Progenitor cell of endocrine pancreas (in vitro differentiated cells): ENCODE results near the gene LRMDA. TPM values are rescaled to one million over a fixed set of nuclear protein-coding genes. Genes with fewer than 3 reads are reported as not detected.

Source experiments
- DNase-seq: peaks from one replicate; pipeline ENCODE4 v3.0.0; 2021; ENCODE audit warnings: low spot score; ENCODE audit not compliant: unreplicated experiment
- H3K27ac Mint-ChIP-seq: 2 replicates; pipeline ENCODE4 v1.8.0; 2021; ENCODE audit warnings: mild to moderate bottlenecking, moderate library complexity, mixed read lengths
- H3K27me3 Mint-ChIP-seq: 2 replicates; pipeline ENCODE4 v1.8.0; 2021; ENCODE audit warnings: mixed read lengths
- H3K36me3 Mint-ChIP-seq: 2 replicates; pipeline ENCODE4 v1.8.0; 2022; ENCODE audit warnings: mixed read lengths; ENCODE audit not compliant: insufficient read depth
- H3K4me1 Mint-ChIP-seq: 2 replicates; pipeline ENCODE4 v1.8.0; 2021; ENCODE audit warnings: low read depth, mixed read lengths
- H3K4me3 Mint-ChIP-seq: 2 replicates; pipeline ENCODE4 v1.8.0; 2021; ENCODE audit warnings: low read depth, mild to moderate bottlenecking, moderate library complexity, mixed read lengths
- H3K9me3 Mint-ChIP-seq: 2 replicates; pipeline ENCODE4 v1.8.0; 2021; ENCODE audit warnings: low read depth, mixed read lengths
- CTCF ChIP-seq: fragments of 200-600 bp; sonication (generic); IDR thresholded peaks from one replicate; pipeline ENCODE4 v1.5.0; 2021; ENCODE audit warnings: antibody characterized with exemption, mild to moderate bottlenecking; ENCODE audit not compliant: unreplicated experiment
- total RNA-seq: library from RNA; stranded (reverse); gene quantifications from 2 replicates; pipeline ENCODE4 v1.2.1, GENCODE V29; 2021

LRMDA gene
- total RNA-seq, 1 donor from 2014 or later = 6.5 TPM

GRCh38 chr10:75940742-75941141 is 509.3 kb downstream of the LRMDA start:
- H3K27me3 Mint-ChIP-seq = peaks cover 8% of the 10 kb centered on the region
- TF ChIP-seq CTCF = no peak
- peaks cover 3% of the 10 kb centered on the region for H3K36me3 Mint-ChIP-seq
- peaks cover 10% of the 10 kb centered on the region for H3K9me3 Mint-ChIP-seq
- peaks cover 24% of the 10 kb centered on the region for H3K4me1 Mint-ChIP-seq
- no peak overlapping the region for H3K27ac Mint-ChIP-seq
- H3K4me3 Mint-ChIP-seq = no peak overlapping the region
- no peak for DNase-seq

DNA sequence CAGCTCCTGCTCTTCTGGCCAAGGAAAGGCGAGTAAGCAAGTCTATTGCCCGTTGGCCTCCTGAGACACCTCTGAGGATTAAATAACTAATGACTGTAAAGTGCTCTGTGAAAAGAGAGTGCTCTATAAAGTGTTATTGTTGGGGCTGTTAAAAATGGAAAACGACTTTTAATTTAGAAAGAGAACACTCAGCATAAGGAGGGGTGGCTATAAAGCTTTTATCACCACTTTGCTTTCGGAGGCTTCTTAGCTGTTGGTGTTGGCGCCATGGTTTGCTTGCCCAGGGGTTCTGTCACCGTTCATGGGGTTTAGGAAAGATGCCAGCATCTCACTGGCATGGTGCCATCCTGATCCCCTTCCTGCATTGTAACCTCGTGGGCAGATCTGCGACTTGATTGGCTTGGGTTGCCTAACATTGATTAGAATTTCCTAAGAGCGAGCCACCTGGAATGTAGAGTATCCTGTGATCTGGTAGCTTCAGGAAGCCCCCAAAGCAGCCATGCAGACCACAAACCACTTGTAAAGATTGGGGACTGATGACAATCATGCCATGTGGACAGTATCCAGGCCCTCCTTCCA is 509.9 kb downstream of the LRMDA start:
- H3K4me3 Mint-ChIP-seq = no peak overlapping the region
- peaks cover 22% of the 10 kb centered on the region for H3K4me1 Mint-ChIP-seq
- H3K27ac Mint-ChIP-seq = no peak overlapping the region
- DNase-seq = no peak
- peaks cover 10% of the 10 kb centered on the region for H3K9me3 Mint-ChIP-seq
- peaks cover 3% of the 10 kb centered on the region for H3K36me3 Mint-ChIP-seq
- peaks cover 8% of the 10 kb centered on the region for H3K27me3 Mint-ChIP-seq
- TF ChIP-seq CTCF = no peak

DNA sequence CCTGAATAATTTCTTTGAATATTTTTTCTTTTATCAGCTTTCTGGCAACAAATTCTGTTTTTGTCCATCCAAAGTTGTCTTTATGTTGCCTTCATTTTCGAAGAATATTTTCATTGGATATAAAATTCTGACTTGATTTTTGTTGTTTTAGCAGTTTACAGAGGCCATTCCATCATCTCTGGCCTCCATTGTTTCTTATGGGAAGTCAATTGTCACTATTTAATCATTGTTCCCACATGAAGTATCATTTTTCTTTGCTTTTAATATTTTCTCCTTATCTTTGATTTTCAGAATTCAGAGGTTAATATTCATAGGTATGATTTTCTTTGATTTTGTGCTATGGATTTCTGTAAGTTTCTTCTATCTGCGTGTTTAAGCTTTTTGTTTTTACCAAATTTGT is 512.6 kb downstream of the LRMDA start:
- peaks cover 3% of the 10 kb centered on the region for H3K36me3 Mint-ChIP-seq
- TF ChIP-seq CTCF = no peak
- no peak overlapping the region for H3K4me3 Mint-ChIP-seq

GRCh38 chr10:75948583-75948982 is 517.2 kb downstream of the LRMDA start:
- Mint-ChIP-seq H3K27me3 (peaks cover 11% of the 10 kb centered on the region), H3K4me1 (peaks cover 22% of the 10 kb centered on the region), H3K27ac (no peak overlapping the region), H3K9me3 (peaks cover 10% of the 10 kb centered on the region), H3K4me3 (no peak overlapping the region), H3K36me3 (peaks cover 3% of the 10 kb centered on the region)
- no peak for DNase-seq
- no peak for TF ChIP-seq CTCF

More for the DNA sequence above, 512.6 kb downstream of the LRMDA start:
- Mint-ChIP-seq H3K27ac (no peak overlapping the region), H3K4me1 (peaks cover 9% of the 10 kb centered on the region), H3K27me3 (peaks cover 9% of the 10 kb centered on the region), H3K9me3 (peaks cover 10% of the 10 kb centered on the region)
- DNase-seq = no peak

DNA sequence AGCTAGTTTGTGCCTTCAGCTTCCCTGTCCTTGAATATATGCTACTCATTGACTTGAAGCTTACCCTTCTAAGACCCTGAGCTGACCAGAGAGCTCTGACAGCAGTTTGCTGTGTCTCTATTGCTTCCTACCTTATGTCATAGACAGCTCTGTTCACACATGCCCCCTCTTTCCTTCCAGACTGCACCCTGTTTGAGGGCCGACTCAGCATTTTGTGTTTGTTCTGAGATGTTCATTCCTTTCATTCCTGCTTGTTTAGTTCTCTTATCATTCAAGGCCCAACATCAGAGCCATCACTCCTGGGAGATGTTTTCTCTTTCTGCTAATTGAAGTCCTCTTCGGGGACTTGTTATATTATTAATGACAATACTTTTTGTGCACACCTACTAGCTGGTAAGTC is 518.9 kb downstream of the LRMDA start:
- Mint-ChIP-seq H3K9me3 (no peaks in the 10 kb centered on the region), H3K27ac (no peak overlapping the region), H3K27me3 (peaks cover 11% of the 10 kb centered on the region), H3K4me1 (peaks cover 22% of the 10 kb centered on the region), H3K4me3 (no peak overlapping the region), H3K36me3 (no peaks in the 10 kb centered on the region)
- no peak for DNase-seq
- no peak for TF ChIP-seq CTCF
